Measurements from ENCODE around the gene MRPS2.

DNA sequence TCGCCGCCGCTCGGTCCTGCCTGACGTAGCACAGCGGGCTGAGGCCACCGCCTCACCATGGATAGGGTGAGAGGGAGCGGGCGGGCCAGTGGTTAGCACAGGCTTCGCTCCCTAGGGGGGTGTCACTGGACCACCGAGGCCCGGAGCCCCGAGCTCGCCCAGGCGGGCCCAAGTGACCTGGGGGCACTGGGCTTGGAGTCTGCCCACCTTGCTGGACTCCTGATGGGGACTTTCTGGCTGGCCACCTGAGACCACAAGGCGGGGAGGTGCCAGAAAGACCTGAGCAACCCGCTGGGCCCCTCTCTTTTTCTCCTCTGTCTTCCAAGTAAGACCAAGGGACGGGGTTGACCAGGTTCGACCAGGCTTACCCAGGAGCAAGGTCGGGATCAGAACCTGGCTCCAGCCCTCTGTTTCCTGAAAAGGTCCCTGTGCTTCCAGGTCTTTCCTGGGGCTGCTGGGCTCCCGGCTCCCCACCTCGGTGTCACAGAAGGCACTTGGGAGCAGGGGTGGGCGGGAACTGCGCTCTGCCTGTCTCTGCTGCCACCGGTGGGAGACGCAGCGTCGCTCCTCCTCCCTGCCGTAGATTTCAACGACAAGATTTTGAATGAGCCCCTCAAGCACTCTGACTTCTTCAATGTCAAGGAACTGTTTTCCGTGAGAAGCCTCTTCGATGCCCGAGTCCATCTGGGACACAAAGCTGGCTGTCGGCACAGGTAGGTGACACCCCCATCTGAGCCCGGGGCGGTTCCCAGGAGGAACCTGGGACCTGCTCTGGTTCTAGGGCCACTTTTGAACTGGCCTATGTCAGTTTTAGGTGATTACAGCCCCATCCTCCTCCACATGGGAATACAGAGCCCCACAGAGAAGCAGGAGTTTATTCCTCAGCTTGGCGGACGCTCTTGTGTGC lies 1.0 kb downstream of the MRPS2 start:
- TF ChIP-seq, protein P1, sequence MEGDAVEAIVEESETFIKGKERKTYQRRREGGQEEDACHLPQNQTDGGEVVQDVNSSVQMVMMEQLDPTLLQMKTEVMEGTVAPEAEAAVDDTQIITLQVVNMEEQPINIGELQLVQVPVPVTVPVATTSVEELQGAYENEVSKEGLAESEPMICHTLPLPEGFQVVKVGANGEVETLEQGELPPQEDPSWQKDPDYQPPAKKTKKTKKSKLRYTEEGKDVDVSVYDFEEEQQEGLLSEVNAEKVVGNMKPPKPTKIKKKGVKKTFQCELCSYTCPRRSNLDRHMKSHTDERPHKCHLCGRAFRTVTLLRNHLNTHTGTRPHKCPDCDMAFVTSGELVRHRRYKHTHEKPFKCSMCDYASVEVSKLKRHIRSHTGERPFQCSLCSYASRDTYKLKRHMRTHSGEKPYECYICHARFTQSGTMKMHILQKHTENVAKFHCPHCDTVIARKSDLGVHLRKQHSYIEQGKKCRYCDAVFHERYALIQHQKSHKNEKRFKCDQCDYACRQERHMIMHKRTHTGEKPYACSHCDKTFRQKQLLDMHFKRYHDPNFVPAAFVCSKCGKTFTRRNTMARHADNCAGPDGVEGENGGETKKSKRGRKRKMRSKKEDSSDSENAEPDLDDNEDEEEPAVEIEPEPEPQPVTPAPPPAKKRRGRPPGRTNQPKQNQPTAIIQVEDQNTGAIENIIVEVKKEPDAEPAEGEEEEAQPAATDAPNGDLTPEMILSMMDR (IDR thresholded peaks at IDR 0.05), result no peak
- TF ChIP-seq POLR2AphosphoS5 (IDR thresholded peaks at IDR 0.05), result no peak
